ENCODE measurements around the gene ADRA2B.

DNA sequence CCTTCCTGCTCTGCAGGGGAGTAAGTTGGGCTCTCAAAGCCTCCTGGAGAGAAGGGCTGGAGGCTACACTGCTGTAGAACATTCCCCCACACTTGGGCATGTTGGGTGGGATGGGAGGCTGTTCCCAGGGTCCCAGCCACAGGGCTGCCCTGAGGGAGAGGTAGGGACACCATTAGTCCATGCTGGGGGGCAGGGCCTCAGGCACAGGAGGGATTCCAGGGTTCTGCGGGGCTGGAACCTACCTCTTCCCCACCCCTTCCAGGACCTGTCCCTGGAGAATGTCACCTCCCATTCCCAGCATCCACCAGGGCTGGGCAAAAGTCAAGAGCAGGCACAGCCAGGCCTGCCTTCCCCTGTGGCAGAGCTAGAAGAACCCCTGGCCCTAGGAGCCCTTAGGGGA, 6.9 kb upstream of the ADRA2B start:
- TF ChIP-seq, protein P1, sequence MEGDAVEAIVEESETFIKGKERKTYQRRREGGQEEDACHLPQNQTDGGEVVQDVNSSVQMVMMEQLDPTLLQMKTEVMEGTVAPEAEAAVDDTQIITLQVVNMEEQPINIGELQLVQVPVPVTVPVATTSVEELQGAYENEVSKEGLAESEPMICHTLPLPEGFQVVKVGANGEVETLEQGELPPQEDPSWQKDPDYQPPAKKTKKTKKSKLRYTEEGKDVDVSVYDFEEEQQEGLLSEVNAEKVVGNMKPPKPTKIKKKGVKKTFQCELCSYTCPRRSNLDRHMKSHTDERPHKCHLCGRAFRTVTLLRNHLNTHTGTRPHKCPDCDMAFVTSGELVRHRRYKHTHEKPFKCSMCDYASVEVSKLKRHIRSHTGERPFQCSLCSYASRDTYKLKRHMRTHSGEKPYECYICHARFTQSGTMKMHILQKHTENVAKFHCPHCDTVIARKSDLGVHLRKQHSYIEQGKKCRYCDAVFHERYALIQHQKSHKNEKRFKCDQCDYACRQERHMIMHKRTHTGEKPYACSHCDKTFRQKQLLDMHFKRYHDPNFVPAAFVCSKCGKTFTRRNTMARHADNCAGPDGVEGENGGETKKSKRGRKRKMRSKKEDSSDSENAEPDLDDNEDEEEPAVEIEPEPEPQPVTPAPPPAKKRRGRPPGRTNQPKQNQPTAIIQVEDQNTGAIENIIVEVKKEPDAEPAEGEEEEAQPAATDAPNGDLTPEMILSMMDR (conservative IDR thresholded peaks at IDR 0.05; ENCODE audit: low read length) = no peak
- TF ChIP-seq EZH2phosphoT487 (IDR thresholded peaks at IDR 0.05; ENCODE audit: borderline replicate concordance) = no peak
